HFFc6 (cell line): ENCODE measurements around the gene NOS3. TPM values are rescaled to one million over a fixed set of nuclear protein-coding genes. Genes with fewer than 3 reads are reported as not detected.

ENCODE experiments used
- DNase-seq: peaks from one replicate; pipeline ENCODE4 v3.0.0-alpha.2; 2018
- H3K27ac Mint-ChIP-seq: 2 replicates; pipeline ENCODE4 v1.8.0; 2020; ENCODE audit warnings: mild to moderate bottlenecking, mixed read lengths
- H3K27me3 Mint-ChIP-seq: 2 replicates; pipeline ENCODE4 v1.8.0; 2021; ENCODE audit warnings: mild to moderate bottlenecking, moderate library complexity, mixed read lengths; ENCODE audit not compliant: insufficient read depth
- H3K36me3 Mint-ChIP-seq: 2 replicates; pipeline ENCODE4 v1.8.0; 2021; ENCODE audit warnings: low read depth, mixed read lengths
- H3K4me1 Mint-ChIP-seq: 2 replicates; pipeline ENCODE4 v1.8.0; 2020; ENCODE audit warnings: low read depth, mixed read lengths
- H3K4me3 Mint-ChIP-seq: 2 replicates; pipeline ENCODE4 v1.8.0; 2020; ENCODE audit warnings: mild to moderate bottlenecking, moderate library complexity, mixed read lengths
- H3K9me3 Mint-ChIP-seq: 2 replicates; pipeline ENCODE4 v1.8.0; 2020; ENCODE audit warnings: mild to moderate bottlenecking, mixed read lengths
- CTCF ChIP-seq: fragments of 200-600 bp; sonication (generic); IDR thresholded peaks from 2 replicates; pipeline ENCODE4 v1.5.0; 2021; ENCODE audit warnings: antibody characterized with exemption, mild to moderate bottlenecking
- total RNA-seq, 6 experiments: library from RNA; stranded (reverse); fragmentation: NEBNext Ultra II Directional; extraction: Animal tissue kit (Norgen Biotek cat#: 25700); gene quantifications; 2 replicates in 1 of 6; 3 replicates in 5 of 6; pipeline ENCODE4 v1.2.3, GENCODE V29; 2021

The NOS3 gene
- total RNA-seq, 6 experiments from 2014 or later: 0.55 to 3.0 (median 2.0) TPM

- no peak for TF ChIP-seq CTCF
- no peaks in the 10 kb centered on the region for H3K9me3 Mint-ChIP-seq
- H3K4me3 Mint-ChIP-seq: no peak overlapping the region
- no peaks in the 10 kb centered on the region for H3K36me3 Mint-ChIP-seq
- no peak for DNase-seq
- H3K27ac Mint-ChIP-seq: no peak overlapping the region
- H3K4me1 Mint-ChIP-seq: no peaks in the 10 kb centered on the region; the same call in 1 of the 2 replicates
- H3K27me3 Mint-ChIP-seq: peaks cover 26% of the 10 kb centered on the region
Measured at GRCh38 chr7:150954986-150955518, 35.8 kb upstream of the NOS3 start.

- DNase-seq: no peak
- Mint-ChIP-seq H3K27ac (no peak overlapping the region), H3K4me1 (no peaks in the 10 kb centered on the region; the same call in 1 of the 2 replicates), H3K36me3 (no peaks in the 10 kb centered on the region), H3K9me3 (no peaks in the 10 kb centered on the region), H3K4me3 (no peak overlapping the region), H3K27me3 (peaks cover 30% of the 10 kb centered on the region)
- no peak for TF ChIP-seq CTCF
Measured at GRCh38 chr7:150955519-150956394, 35.1 kb upstream of the NOS3 start.

- DNase-seq: no peak
- Mint-ChIP-seq H3K4me1 (no peaks in the 10 kb centered on the region; the same call in 1 of the 2 replicates), H3K27ac (no peak overlapping the region), H3K27me3 (peaks cover 33% of the 10 kb centered on the region), H3K9me3 (no peaks in the 10 kb centered on the region), H3K36me3 (no peaks in the 10 kb centered on the region), H3K4me3 (no peak overlapping the region)
- TF ChIP-seq CTCF: no peak
Measured at GRCh38 chr7:150956395-150957132, 34.3 kb upstream of the NOS3 start.

GRCh38 chr7:150957133-150958020 is 33.4 kb upstream of the NOS3 start:
- H3K36me3 Mint-ChIP-seq: no peaks in the 10 kb centered on the region
- no peak overlapping the region for H3K4me3 Mint-ChIP-seq
- H3K4me1 Mint-ChIP-seq: peaks cover 4% of the 10 kb centered on the region
- no peak for TF ChIP-seq CTCF
- H3K9me3 Mint-ChIP-seq: no peaks in the 10 kb centered on the region
- DNase-seq: no peak
- H3K27ac Mint-ChIP-seq: no peak overlapping the region
- peaks cover 35% of the 10 kb centered on the region for H3K27me3 Mint-ChIP-seq

- no peak overlapping the region for H3K4me3 Mint-ChIP-seq
Measured at GRCh38 chr7:150958062-150958552, 32.7 kb upstream of the NOS3 start.

More at GRCh38 chr7:150958062-150958552, 32.7 kb upstream of the NOS3 start:
- Mint-ChIP-seq H3K36me3 (no peaks in the 10 kb centered on the region), H3K4me1 (peaks cover 10% of the 10 kb centered on the region), H3K9me3 (no peaks in the 10 kb centered on the region), H3K27me3 (peaks cover 34% of the 10 kb centered on the region), H3K27ac (no peak overlapping the region)
- no peak for DNase-seq
- no peak for TF ChIP-seq CTCF
